OCI-LY3 (cell line): ENCODE data around the gene FYN.

Source experiments
- H2AFZ ChIP-seq: fragments of 200-600, 300-600 bp; shearing (Covaris generic); 2 replicates; pipeline ENCODE4 v1.6.0; 2014; ENCODE audit warnings: antibody characterized with exemption, low read depth, low read length
- H3K27ac ChIP-seq: fragments of 200-600, 300-600 bp; sonication (generic); 2 replicates; pipeline ENCODE4 v1.5.1; 2014; ENCODE audit warnings: mild to moderate bottlenecking, low read length, moderate library complexity, mixed read lengths
- H3K27me3 ChIP-seq: fragments of 200-600, 300-600 bp; sonication (generic); 2 replicates; pipeline ENCODE4 v1.6.1; 2014; ENCODE audit warnings: low read depth, low read length, mixed read lengths
- H3K36me3 ChIP-seq: fragments of 200-600, 300-600 bp; sonication (generic); replicated peaks from 2 replicates; pipeline ENCODE3; 2014; ENCODE audit warnings: low read depth, low read length, mixed read lengths
- H3K4me1 ChIP-seq: fragments of 300-600, 200-600 bp; sonication (generic); 2 replicates; pipeline ENCODE4 v1.6.1; 2014; ENCODE audit warnings: low read length, mixed read lengths
- H3K4me2 ChIP-seq: fragments of 200-600, 300-600 bp; sonication (generic); 2 replicates; pipeline ENCODE4 v1.6.1; 2014; ENCODE audit warnings: low read length, mixed read lengths
- H3K4me3 ChIP-seq: fragments of 300-600, 200-600 bp; sonication (generic); 2 replicates; pipeline ENCODE4 v1.5.1; 2014; ENCODE audit warnings: antibody characterized with exemption, mild to moderate bottlenecking, low read length, moderate library complexity
- H3K79me2 ChIP-seq: fragments of 300-600, 200-600 bp; shearing (Covaris generic); 2 replicates; pipeline ENCODE4 v1.6.1; 2014; ENCODE audit warnings: mild to moderate bottlenecking, low read length, mixed read lengths
- H3K9ac ChIP-seq: fragments of 300-600, 200-600 bp; shearing (Covaris generic); 2 replicates; pipeline ENCODE4 v1.6.0; 2014; ENCODE audit warnings: mild to moderate bottlenecking, low read length, moderate library complexity
- H3K9me3 ChIP-seq: fragments of 200-600, 300-600 bp; shearing (Covaris generic); 2 replicates; pipeline ENCODE4 v1.6.1; 2014; ENCODE audit warnings: low read length, mixed read lengths; ENCODE audit not compliant: insufficient read depth
- H4K20me1 ChIP-seq: fragments of 200-600, 300-600 bp; sonication (generic); 2 replicates; pipeline ENCODE4 v1.6.1; 2016; ENCODE audit warnings: low read length, mixed read lengths; ENCODE audit not compliant: insufficient read depth
- CTCF ChIP-seq: fragments of 200-600, 300-600 bp; sonication (generic); IDR thresholded peaks from 2 replicates; pipeline ENCODE4 v1.5.1; 2014; ENCODE audit warnings: antibody characterized with exemption, low read length, low read depth
- EZH2phosphoT487 ChIP-seq: fragments of 200-600 bp; shearing (Covaris generic); IDR thresholded peaks from 2 replicates; pipeline ENCODE4 v1.6.1; 2018; ENCODE audit warnings: antibody characterized with exemption, mixed run types, low read depth

The FYN gene

GRCh38 chr6:111657146-111657545 lies 216.1 kb downstream of the FYN start:
- H2AFZ ChIP-seq: no peak overlapping the region
- no peak overlapping the region for H3K4me2 ChIP-seq
- no peak overlapping the region for H3K27ac ChIP-seq

GRCh38 chr6:111653979-111654378 lies 219.3 kb downstream of the FYN start:
- Histone ChIP-seq H3K9me3 (no peaks in the 10 kb centered on the region), H3K36me3 (no peaks in the 10 kb centered on the region), H3K4me1 (no peaks in the 10 kb centered on the region), H3K4me2 (no peak overlapping the region), H3K27ac (no peak overlapping the region), H3K9ac (no peak overlapping the region), H4K20me1 (no peaks in the 10 kb centered on the region), H3K27me3 (no peaks in the 10 kb centered on the region), H2AFZ (no peak overlapping the region), H3K79me2 (no peaks in the 10 kb centered on the region), H3K4me3 (no peak overlapping the region)
- TF ChIP-seq EZH2phosphoT487 (no peak), CTCF (no peak)

More at GRCh38 chr6:111657146-111657545, 216.1 kb downstream of the FYN start:
- Histone ChIP-seq H3K4me3 (no peak overlapping the region), H4K20me1 (no peaks in the 10 kb centered on the region), H3K4me1 (no peaks in the 10 kb centered on the region), H3K9ac (no peak overlapping the region), H3K9me3 (no peaks in the 10 kb centered on the region), H3K79me2 (no peaks in the 10 kb centered on the region), H3K36me3 (no peaks in the 10 kb centered on the region), H3K27me3 (no peaks in the 10 kb centered on the region)
- TF ChIP-seq CTCF (no peak), EZH2phosphoT487 (no peak)

- H3K9ac ChIP-seq: no peak overlapping the region
- no peaks in the 10 kb centered on the region for H3K9me3 ChIP-seq
- H3K79me2 ChIP-seq: no peaks in the 10 kb centered on the region
- no peaks in the 10 kb centered on the region for H4K20me1 ChIP-seq
- H3K4me1 ChIP-seq: no peaks in the 10 kb centered on the region
- H2AFZ ChIP-seq: no peak overlapping the region
- H3K27ac ChIP-seq: no peak overlapping the region
- H3K4me3 ChIP-seq: no peak overlapping the region
- no peaks in the 10 kb centered on the region for H3K36me3 ChIP-seq
- H3K27me3 ChIP-seq: no peaks in the 10 kb centered on the region
- no peak overlapping the region for H3K4me2 ChIP-seq
- TF ChIP-seq CTCF (no peak), EZH2phosphoT487 (no peak)
These were observed 219.8 kb downstream of the FYN start for GRCh38 chr6:111653434-111653833.

DNA sequence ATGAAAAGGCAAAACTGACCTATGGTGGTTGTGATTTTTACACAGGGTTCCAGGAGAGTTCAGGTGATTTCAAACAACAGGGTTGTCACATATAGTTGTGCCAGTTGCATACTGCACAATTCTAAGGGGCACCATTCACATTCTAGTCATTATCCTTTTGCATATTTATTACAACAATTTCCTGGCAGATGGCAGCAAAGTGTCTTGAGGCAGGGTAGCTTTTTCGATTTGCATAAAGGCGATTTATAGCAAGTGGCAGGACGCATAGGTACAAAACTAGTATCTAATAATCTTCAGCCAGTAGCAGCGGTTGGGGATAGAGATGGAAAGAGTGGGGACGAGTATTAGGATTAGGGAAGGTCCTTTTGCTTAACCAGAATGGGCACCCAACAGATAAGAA lies 221.1 kb downstream of the FYN start:
- Histone ChIP-seq H3K4me1 (no peaks in the 10 kb centered on the region), H3K36me3 (no peaks in the 10 kb centered on the region), H3K4me3 (no peak overlapping the region), H2AFZ (no peak overlapping the region), H3K9me3 (no peaks in the 10 kb centered on the region), H3K79me2 (no peaks in the 10 kb centered on the region), H3K27ac (no peak overlapping the region), H3K4me2 (no peak overlapping the region), H3K27me3 (no peaks in the 10 kb centered on the region), H3K9ac (no peak overlapping the region), H4K20me1 (no peaks in the 10 kb centered on the region)
- TF ChIP-seq CTCF (no peak), EZH2phosphoT487 (no peak)
